Activated T-cell treated with anti-CD3 and anti-CD28 coated beads, Interleukin-2, amount 50 U/mL, for 72 hours (primary cell): ENCODE data around the gene AIG1. TPM values are rescaled to one million over a fixed set of nuclear protein-coding genes. Genes with fewer than 3 reads are reported as not detected.
"Not testable (repeated sequence)": the region's sequence is repeated elsewhere in the genome, so short reads cannot be mapped to it uniquely, and the experiment has no call there.

ENCODE experiments used
- ATAC-seq, 2 donors: fragments of 150-1000 bp; cut with Tn5 transposase; replicated peaks in 1 of 2; 2 replicates each; pipeline ENCODE4 v1.10.0; 2021; ENCODE audit warnings: moderate library complexity in 2 of 2, mild to moderate bottlenecking in 1 of 2
- DNase-seq, 2 donors: peaks; one replicate each; pipeline ENCODE4 v3.0.0; 2021 to 2022; ENCODE audit warnings: mixed read lengths in 1 of 2
- H3K27ac Mint-ChIP-seq: one replicate; pipeline ENCODE4 v1.8.0; 2022; ENCODE audit warnings: mild to moderate bottlenecking, moderate library complexity, mixed read lengths
- H3K27me3 Mint-ChIP-seq: one replicate; pipeline ENCODE4 v1.8.0; 2022; ENCODE audit warnings: low read depth, mixed read lengths
- H3K36me3 Mint-ChIP-seq, 2 donors: one replicate each; pipeline ENCODE4 v1.8.0; 2022; ENCODE audit warnings: mixed read lengths in 2 of 2, mild to moderate bottlenecking in 1 of 2; ENCODE audit not compliant: insufficient read depth in 2 of 2
- H3K4me1 Mint-ChIP-seq: one replicate; pipeline ENCODE4 v1.8.0; 2022; ENCODE audit warnings: low read depth, mixed read lengths
- H3K4me3 Mint-ChIP-seq, 2 donors: one replicate each; pipeline ENCODE4 v1.8.0; 2022; ENCODE audit warnings: mild to moderate bottlenecking in 2 of 2, mixed read lengths in 2 of 2, moderate library complexity in 2 of 2
- H3K9me3 Mint-ChIP-seq, 2 donors: one replicate each; pipeline ENCODE4 v1.8.0; 2022; ENCODE audit warnings: mixed read lengths in 2 of 2
- total RNA-seq, 2 donors: library from RNA; stranded (reverse); gene quantifications; one replicate each; pipeline ENCODE4 v1.2.3, GENCODE V29; 2022

Gene AIG1, protein sequence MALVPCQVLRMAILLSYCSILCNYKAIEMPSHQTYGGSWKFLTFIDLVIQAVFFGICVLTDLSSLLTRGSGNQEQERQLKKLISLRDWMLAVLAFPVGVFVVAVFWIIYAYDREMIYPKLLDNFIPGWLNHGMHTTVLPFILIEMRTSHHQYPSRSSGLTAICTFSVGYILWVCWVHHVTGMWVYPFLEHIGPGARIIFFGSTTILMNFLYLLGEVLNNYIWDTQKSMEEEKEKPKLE
- 10 to 100 TPM; 23.8 to 28.2 TPM for total RNA-seq

DNA sequence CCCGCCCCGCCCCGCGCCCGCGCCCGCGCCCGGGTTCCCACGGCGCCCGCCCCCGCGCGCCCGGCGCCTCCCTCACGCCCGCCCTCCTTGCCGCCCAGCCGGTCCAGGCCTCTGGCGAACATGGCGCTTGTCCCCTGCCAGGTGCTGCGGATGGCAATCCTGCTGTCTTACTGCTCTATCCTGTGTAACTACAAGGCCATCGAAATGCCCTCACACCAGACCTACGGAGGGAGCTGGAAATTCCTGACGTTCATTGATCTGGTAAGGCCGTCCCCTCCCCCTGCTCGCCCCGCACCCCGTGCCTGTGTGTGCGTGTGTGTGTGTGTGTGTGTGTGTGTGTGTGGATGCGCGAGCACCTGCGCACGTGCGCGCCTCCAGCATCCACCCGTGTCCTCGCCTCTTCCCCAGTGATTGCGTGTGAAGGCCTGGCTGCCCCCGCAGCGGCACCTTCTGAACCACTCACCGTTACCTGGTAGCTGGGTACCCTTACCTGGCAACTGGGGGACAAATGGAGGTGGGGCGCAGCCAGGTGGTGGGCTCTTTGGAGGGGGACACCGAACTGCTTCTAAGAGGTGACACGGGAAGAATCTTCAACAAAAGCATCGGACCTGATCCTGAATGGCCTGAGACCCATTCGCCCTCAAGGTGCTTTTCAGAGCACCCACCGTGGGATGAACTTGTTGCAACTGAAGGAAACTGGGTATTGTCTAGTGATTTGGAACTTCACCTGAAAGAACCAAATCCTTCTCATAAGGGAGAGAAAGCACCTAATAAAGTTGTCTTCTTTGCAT is at the start of gene AIG1:
TSS of gene AIG1 (plus strand) at position 84 of the 791 bp plus-strand sequence. CDS start at position 121, 37 bp downstream.
- Mint-ChIP-seq H3K4me3 (peak within 1 kb of the TSS; percentile 96), H3K9me3 (no peaks in the 10 kb centered on the region), H3K4me1 (peaks cover 36% of the 10 kb centered on the region), H3K27ac (peak within 1 kb of the TSS; percentile 99), H3K27me3 (no peaks in the 10 kb centered on the region), H3K36me3 (peaks cover 3 to 6% of the 10 kb centered on the region in 2 donors)
- ATAC-seq (peak; percentile 63 to 67), DNase-seq (peak; percentile 73 to 74)

- peaks cover 0 to 3% of the 10 kb centered on the region in 2 donors for H3K9me3 Mint-ChIP-seq
- no peak for DNase-seq
Observed at GRCh38 chr6:143014764-143015163, 45.9 kb upstream of the AIG1 start.

DNA sequence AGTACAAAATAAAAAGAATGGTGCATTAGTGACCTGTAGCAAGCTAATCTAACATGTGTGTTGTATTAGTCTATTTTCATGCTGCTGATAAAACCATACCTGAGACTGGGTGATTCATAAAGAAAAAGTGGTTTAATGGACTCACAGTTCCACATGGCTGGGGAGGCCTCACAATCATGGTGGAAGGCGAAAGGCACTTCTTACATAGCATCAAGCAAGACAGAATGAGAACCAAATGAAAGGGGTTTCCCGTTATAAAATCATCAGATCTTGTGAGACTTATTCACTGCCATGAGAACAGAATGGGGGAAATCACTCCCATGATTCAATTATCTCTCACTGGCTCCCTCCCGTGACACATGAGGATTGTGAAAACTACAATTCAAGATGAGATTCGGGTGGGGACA is 45.4 kb upstream of the AIG1 start:
- Mint-ChIP-seq H3K4me1 (peaks cover 11% of the 10 kb centered on the region), H3K4me3 (no peak overlapping the region), H3K27ac (no peak overlapping the region), H3K9me3 (peaks cover 0 to 3% of the 10 kb centered on the region in 2 donors), H3K27me3 (no peaks in the 10 kb centered on the region), H3K36me3 (peaks cover 0 to 6% of the 10 kb centered on the region in 2 donors)
- ATAC-seq (peak in 1 of 2 donors; percentile 48), DNase-seq (no peak)

More at GRCh38 chr6:143014764-143015163, 45.9 kb upstream of the AIG1 start:
- H3K36me3 Mint-ChIP-seq, result peaks cover 0 to 6% of the 10 kb centered on the region in 2 donors
- H3K27ac Mint-ChIP-seq, result no peak overlapping the region
- no peaks in the 10 kb centered on the region for H3K27me3 Mint-ChIP-seq
- H3K4me1 Mint-ChIP-seq, result peaks cover 11% of the 10 kb centered on the region
- ATAC-seq, result peak in 1 of 2 donors; percentile 23
- no peak overlapping the region for H3K4me3 Mint-ChIP-seq

DNA sequence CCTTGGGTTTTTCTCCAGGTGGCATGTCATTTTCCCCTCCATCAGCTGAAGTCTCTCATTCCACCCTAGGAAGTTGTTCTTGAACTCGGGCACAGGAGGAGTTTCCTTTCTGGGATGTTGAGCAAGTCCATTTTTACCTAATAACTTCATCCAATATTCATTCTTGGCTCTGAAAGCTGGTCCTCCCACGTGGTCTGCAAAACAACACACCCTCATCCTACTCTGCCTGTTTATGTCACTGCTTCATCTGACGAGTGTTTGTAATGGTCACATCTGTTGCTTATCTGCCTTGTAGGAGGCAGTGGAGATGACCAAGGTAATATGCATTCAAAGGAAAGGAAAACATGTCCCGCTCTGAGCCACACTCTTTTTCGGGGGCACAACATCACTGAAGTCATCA is 41.7 kb upstream of the AIG1 start:
- H3K4me3 Mint-ChIP-seq, result no peak overlapping the region
- peaks cover 5 to 14% of the 10 kb centered on the region in 2 donors for H3K36me3 Mint-ChIP-seq
- H3K9me3 Mint-ChIP-seq, result peaks cover 4 to 7% of the 10 kb centered on the region in 2 donors
- H3K27me3 Mint-ChIP-seq, result no peaks in the 10 kb centered on the region
- DNase-seq (no peak), ATAC-seq (no peak)
- no peak overlapping the region for H3K27ac Mint-ChIP-seq
- peaks cover 11% of the 10 kb centered on the region for H3K4me1 Mint-ChIP-seq

GRCh38 chr6:143020862-143021261 is 39.8 kb upstream of the AIG1 start:
- not testable (repeated sequence) for H3K4me1 Mint-ChIP-seq, H3K4me3 Mint-ChIP-seq, DNase-seq, H3K9me3 Mint-ChIP-seq, ATAC-seq, H3K27ac Mint-ChIP-seq, H3K27me3 Mint-ChIP-seq
- H3K36me3 Mint-ChIP-seq, result peaks cover 5 to 12% of the 10 kb centered on the region in 2 donors

DNA sequence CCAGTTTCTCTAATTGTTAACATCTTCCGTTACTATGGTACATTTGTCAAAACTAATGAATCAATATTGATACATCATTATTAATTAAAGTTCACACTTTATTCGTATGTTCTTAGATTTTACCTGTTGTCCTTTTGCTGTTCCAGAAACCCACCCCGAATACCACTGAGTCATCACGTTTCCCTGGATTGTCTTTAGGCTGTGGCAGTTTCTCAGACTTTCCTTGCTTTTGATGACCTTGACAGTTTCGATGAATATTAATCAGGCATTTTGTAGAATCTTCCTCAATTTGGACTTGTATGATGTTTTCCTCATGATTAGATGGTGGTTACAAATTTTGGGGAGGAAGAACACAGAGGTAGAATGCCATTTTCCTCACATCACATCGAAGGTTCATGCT is 39.1 kb upstream of the AIG1 start:
- H3K9me3 Mint-ChIP-seq, result peaks cover 7 to 8% of the 10 kb centered on the region in 2 donors
- H3K4me1 Mint-ChIP-seq, result no peaks in the 10 kb centered on the region
- no peaks in the 10 kb centered on the region for H3K27me3 Mint-ChIP-seq
- no peak overlapping the region for H3K27ac Mint-ChIP-seq
- no peak overlapping the region for H3K4me3 Mint-ChIP-seq
- peaks cover 5 to 10% of the 10 kb centered on the region in 2 donors for H3K36me3 Mint-ChIP-seq
- DNase-seq (no peak), ATAC-seq (no peak)

GRCh38 chr6:143022587-143022986 is 38.1 kb upstream of the AIG1 start:
- Mint-ChIP-seq H3K9me3 (peaks cover 7 to 8% of the 10 kb centered on the region in 2 donors), H3K27me3 (no peaks in the 10 kb centered on the region), H3K27ac (no peak overlapping the region), H3K4me3 (no peak overlapping the region), H3K36me3 (peaks cover 5 to 8% of the 10 kb centered on the region in 2 donors), H3K4me1 (peaks cover 5% of the 10 kb centered on the region)
- DNase-seq (no peak), ATAC-seq (no peak)

DNA sequence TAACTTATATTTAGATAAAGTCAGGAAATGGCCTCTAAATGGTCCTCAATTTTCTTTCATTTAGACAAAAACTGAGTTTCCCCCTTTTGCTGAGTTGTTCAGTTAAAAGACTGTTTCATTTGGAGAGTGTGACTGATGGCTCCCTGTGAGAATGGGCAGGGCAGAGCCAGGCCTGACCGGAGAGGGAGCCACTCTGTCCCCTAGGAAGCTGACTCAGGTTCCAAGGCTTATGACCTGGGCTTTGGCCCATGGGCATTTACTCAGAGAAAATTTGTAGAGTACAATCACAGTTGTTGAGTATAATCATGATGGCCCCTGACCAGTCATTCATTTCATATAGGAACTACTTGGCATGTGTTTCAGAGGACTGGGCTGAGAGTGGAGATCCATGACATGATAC is 37.0 kb upstream of the AIG1 start:
- Mint-ChIP-seq H3K4me1 (peaks cover 5% of the 10 kb centered on the region), H3K27me3 (no peaks in the 10 kb centered on the region), H3K36me3 (peaks cover 5 to 8% of the 10 kb centered on the region in 2 donors), H3K9me3 (peaks cover 7 to 8% of the 10 kb centered on the region in 2 donors), H3K27ac (no peak overlapping the region), H3K4me3 (no peak overlapping the region)
- ATAC-seq (no peak), DNase-seq (no peak)

DNA sequence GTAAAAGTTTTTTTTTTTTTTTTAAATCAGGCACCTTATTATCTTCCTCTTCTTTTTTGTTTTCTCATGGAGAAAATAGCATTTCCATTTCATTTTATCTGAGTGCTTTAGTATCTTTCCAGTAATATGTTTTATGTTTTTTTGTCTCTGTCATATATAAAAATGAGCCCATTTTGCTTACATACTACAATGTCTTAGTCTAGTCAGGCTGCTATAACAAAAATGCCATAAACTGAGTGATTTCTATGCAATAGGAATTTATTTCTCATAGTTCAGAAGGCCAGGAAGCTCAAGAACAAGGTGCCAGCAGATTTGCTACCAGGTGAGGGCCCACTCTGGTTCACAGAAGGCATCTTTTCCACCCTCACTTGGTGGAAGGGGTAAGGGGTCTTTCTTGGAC is 35.7 kb upstream of the AIG1 start:
- Mint-ChIP-seq H3K4me1 (peaks cover 5% of the 10 kb centered on the region), H3K27ac (no peak overlapping the region), H3K9me3 (peaks cover 7 to 8% of the 10 kb centered on the region in 2 donors), H3K36me3 (peaks cover 5 to 8% of the 10 kb centered on the region in 2 donors), H3K27me3 (no peaks in the 10 kb centered on the region), H3K4me3 (no peak overlapping the region)
- DNase-seq (no peak), ATAC-seq (no peak)

DNA sequence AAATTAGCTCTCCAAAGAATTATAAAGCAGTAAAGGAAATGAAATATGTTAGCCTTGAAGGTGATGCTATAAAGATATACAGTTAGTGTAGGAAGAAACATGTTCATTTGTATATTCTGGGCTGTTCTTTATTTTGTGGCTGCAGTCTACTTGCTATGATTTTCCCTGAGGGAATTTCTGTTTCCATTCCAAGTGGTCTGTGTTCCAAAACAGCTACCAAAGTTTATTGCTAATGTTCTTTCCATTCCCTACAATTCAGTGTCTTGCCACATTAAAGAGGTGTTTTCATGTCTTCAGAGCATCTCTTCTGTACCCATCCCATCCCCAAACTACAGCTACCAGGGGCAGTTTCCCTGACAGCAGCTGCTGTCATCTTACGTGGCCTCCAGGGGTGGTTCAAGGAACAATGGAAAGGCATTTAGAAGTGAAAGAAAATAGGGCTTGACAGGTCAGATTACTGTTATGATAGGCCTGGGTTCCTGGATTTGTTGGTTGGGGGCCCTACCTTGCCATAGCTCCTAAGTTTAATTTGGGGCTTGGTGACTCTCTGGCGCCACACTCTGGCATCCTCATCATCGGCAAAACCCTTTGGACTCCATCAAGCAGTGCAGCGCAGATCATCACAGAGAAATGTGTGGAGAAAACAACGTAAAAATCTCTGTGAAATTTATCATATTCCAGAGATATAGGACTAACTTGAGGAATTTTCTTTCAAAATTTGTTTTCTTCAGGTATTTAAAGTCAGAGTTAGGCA is 33.8 kb upstream of the AIG1 start:
- H3K36me3 Mint-ChIP-seq, result peaks cover 0 to 2% of the 10 kb centered on the region in 2 donors
- peaks cover 3 to 4% of the 10 kb centered on the region in 2 donors for H3K9me3 Mint-ChIP-seq
- H3K4me3 Mint-ChIP-seq, result no peak overlapping the region
- peak; percentile 36 to 50 for DNase-seq
- peaks cover 5% of the 10 kb centered on the region for H3K4me1 Mint-ChIP-seq
- peak; percentile 46 to 60 for ATAC-seq
- no peak overlapping the region for H3K27ac Mint-ChIP-seq
- H3K27me3 Mint-ChIP-seq, result no peaks in the 10 kb centered on the region

DNA sequence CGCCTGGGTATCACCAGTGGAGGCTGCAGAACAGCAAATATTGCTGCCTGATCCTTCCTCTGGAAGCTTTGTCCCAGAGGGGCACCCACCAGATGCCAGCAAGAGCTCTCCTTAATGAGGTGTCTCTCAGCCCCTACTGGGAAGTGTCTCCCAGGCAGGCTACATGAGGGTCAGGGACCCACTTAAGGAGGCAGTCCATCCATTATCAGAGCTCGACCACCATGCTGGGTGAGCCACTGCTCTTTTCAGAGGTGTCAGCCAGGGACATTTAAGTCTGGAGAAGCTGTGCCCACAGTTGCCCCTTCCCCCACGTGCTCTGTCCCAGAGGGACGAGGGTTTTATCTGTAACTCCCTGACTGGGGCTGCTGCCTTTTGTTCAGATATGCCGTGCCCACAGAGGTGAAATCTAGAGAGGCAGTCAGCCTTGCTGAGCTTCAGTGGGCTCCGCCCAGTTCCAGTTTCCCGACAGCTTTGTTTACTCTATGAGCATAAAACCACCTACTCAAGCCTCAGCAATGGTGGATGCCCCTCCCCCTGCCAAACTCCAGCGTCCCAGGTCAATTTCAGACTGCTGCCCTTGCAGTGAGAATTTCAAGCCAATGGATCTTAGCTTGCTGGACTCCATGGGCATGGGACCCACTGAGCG is 25.9 kb upstream of the AIG1 start:
- peaks cover 3 to 4% of the 10 kb centered on the region in 2 donors for H3K9me3 Mint-ChIP-seq
- ATAC-seq (peak in 1 of 2 donors; percentile 30), DNase-seq (peak in 1 of 2 donors; percentile 12)
- H3K4me1 Mint-ChIP-seq, result peaks cover 9% of the 10 kb centered on the region
- H3K36me3 Mint-ChIP-seq, result peaks cover 4 to 8% of the 10 kb centered on the region in 2 donors
- H3K27me3 Mint-ChIP-seq, result peaks cover 19% of the 10 kb centered on the region
- H3K4me3 Mint-ChIP-seq, result no peak overlapping the region
- H3K27ac Mint-ChIP-seq, result no peak overlapping the region

DNA sequence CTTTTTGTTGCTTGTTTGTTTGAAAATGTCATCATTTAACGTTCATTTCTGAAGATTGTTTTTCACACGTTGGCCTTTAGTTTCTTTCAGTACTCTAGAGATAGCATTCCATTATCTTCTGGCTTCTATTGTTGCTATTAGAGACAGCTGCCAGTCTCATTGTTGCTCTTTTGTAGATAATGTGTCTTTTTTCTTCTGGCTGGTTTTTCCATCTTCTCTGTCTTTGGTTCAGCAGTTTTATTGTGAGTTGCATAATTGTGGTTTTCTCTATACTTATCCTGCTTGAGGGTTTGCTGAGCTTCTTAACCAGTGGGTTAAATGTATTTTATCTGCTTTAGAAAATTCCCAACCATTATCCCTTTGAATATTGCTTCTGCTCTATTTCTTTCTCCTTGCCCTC is 23.2 kb upstream of the AIG1 start:
- Mint-ChIP-seq H3K4me3 (no peak overlapping the region), H3K27ac (no peak overlapping the region), H3K36me3 (peaks cover 1 to 4% of the 10 kb centered on the region in 2 donors), H3K27me3 (peaks cover 30% of the 10 kb centered on the region), H3K9me3 (peaks cover 0 to 3% of the 10 kb centered on the region in 2 donors), H3K4me1 (peaks cover 19% of the 10 kb centered on the region)
- ATAC-seq (no peak), DNase-seq (no peak)
